K562 (cell line): ENCODE results near the gene HLA-DOA. TPM values are rescaled to one million over a fixed set of nuclear protein-coding genes. Genes with fewer than 3 reads are reported as not detected.

ENCODE experiments used
- GABPB1 ChIP-seq: sonication (generic); formaldehyde crosslinking; IDR thresholded peaks from 2 replicates; pipeline ENCODE4 v1.8.0; 2022; ENCODE audit warnings: mild to moderate bottlenecking, missing genetic modification reagents
- JUN ChIP-seq, 2 experiments: sonication (generic) in 1 of 2; formaldehyde crosslinking in 1 of 2; IDR thresholded peaks; 2 replicates each; pipeline versions ENCODE4 v1.6.1 to v1.8.0; 2012 to 2022; ENCODE audit warnings: borderline replicate concordance in 2 of 2, mild to moderate bottlenecking in 2 of 2, improper control_type of control experiment in 1 of 2, low read depth in 1 of 2, low read length in 1 of 2, missing genetic modification reagents in 1 of 2
- KDM5B ChIP-seq: fragments of 200-600 bp; sonication (generic); IDR thresholded peaks from 2 replicates; pipeline ENCODE4 v1.6.1; 2012; ENCODE audit warnings: low read depth, mild to moderate bottlenecking, moderate library complexity, low read length, control low read depth, inconsistent platforms; ENCODE audit not compliant: insufficient replicate concordance
- NR1H2 ChIP-seq: sonication (generic); formaldehyde crosslinking; IDR thresholded peaks from 2 replicates; pipeline ENCODE4 v1.4.0; 2020; ENCODE audit warnings: mild to moderate bottlenecking, missing genetic modification reagents
- POLR2B ChIP-seq: fragments of 450-650 bp; IDR thresholded peaks from 2 replicates; pipeline ENCODE4 v1.6.1; 2018; ENCODE audit warnings: low read depth; ENCODE audit not compliant: partially characterized antibody
- PTRF ChIP-seq: fragments of 450-650 bp; IDR thresholded peaks from 2 replicates; pipeline ENCODE4 v1.6.1; 2016; ENCODE audit warnings: mild to moderate bottlenecking, missing genetic modification characterization, missing compliant biosample characterization
- SLC30A9 ChIP-seq: fragments of 250-450 bp; sonication (Bioruptor Pico); IDR thresholded peaks from 2 replicates; pipeline ENCODE4 v1.8.0; 2022; ENCODE audit warnings: mild to moderate bottlenecking, moderate library complexity
- SMC3 ChIP-seq: conservative IDR thresholded peaks from 2 replicates; pipeline ENCODE4 v1.6.1; 2011; ENCODE audit warnings: low read depth, low read length, improper control_type of control experiment; ENCODE audit not compliant: insufficient read depth
- TCF7L2 ChIP-seq: fragments of 150-350 bp; IDR thresholded peaks from 2 replicates; pipeline ENCODE4 v1.6.1; 2016; ENCODE audit warnings: low read depth, mild to moderate bottlenecking, low read length, moderate library complexity
- ZNF143 ChIP-seq: sonication (generic); formaldehyde crosslinking; IDR thresholded peaks from 2 replicates; pipeline ENCODE4 v1.9.0; 2022; ENCODE audit warnings: mild to moderate bottlenecking, missing genetic modification reagents
- ZNF197 ChIP-seq: fragments of 200-800 bp; sonication (Bioruptor generic); IDR thresholded peaks from 2 replicates; pipeline ENCODE4 v1.6.1; 2016; ENCODE audit warnings: low read depth, missing genetic modification characterization, missing compliant biosample characterization
- ZNF253 ChIP-seq: fragments of 250-450 bp; sonication (Bioruptor Pico); conservative IDR thresholded peaks from 2 replicates; pipeline ENCODE4 v1.6.1; 2021; ENCODE audit warnings: mild to moderate bottlenecking
- ZNF696 ChIP-seq: fragments of 250-450 bp; sonication (Bioruptor Pico); conservative IDR thresholded peaks from 2 replicates; pipeline ENCODE4 v1.4.0; 2020; ENCODE audit warnings: mild to moderate bottlenecking, moderate library complexity
- ZNF780A ChIP-seq: fragments of 250-450 bp; sonication (Bioruptor Pico); IDR thresholded peaks from 2 replicates; pipeline ENCODE4 v1.5.0; 2021; ENCODE audit warnings: mild to moderate bottlenecking
- ZSCAN32 ChIP-seq: fragments of 450-650 bp; formaldehyde crosslinking; IDR thresholded peaks from 2 replicates; pipeline ENCODE4 v1.4.0; 2020; ENCODE audit warnings: mild to moderate bottlenecking, moderate library complexity
- polyA plus RNA-seq, 8 experiments: library from polyadenylated mRNA; depleted of rRNA in 4 of 8; stranded (reverse) in 5 of 8; unstranded in 3 of 8; fragments of >200 nt; fragmentation: Nextera tagmentation in 2 of 8; fragmentation: Illumina TruSeq in 1 of 8; extraction: Ambion mirVana in 2 of 8; extraction: Trizol in 1 of 8; gene quantifications; 2 replicates each; pipeline versions ENCODE4 v1.2.1 to v1.2.3, GENCODE V29; 2011 to 2014; ENCODE audit warnings: inconsistent platforms in 1 of 8, missing spikeins in 1 of 8
- total RNA-seq, 7 experiments: library from RNA; depleted of rRNA in 6 of 7; stranded (reverse); fragments of >200 nt in 6 of 7; fragmentation: Illumina TruSeq in 2 of 7; extraction: Trizol in 2 of 7; gene quantifications; 2 replicates each; pipeline versions ENCODE4 v1.2.1 to v1.2.3, GENCODE V29; 2011 to 2021; ENCODE audit warnings: low replicate concordance in 1 of 7
- TF ChIP-seq, protein P1 (sequence below): sonication (generic); formaldehyde crosslinking; IDR thresholded peaks from 2 replicates; pipeline ENCODE4 v1.8.0; 2022; ENCODE audit warnings: missing genetic modification reagents, mild to moderate bottlenecking, moderate library complexity, borderline replicate concordance
- TF ChIP-seq, protein P2 (sequence below): sonication (generic); formaldehyde crosslinking; IDR thresholded peaks from 2 replicates; pipeline ENCODE4 v1.8.1; 2023; ENCODE audit warnings: mild to moderate bottlenecking, missing genetic modification reagents
- TF ChIP-seq, protein P3 (sequence below): fragments of 450-650 bp; IDR thresholded peaks from 2 replicates; pipeline ENCODE4 v1.6.1; 2018; ENCODE audit warnings: mild to moderate bottlenecking, low read depth; ENCODE audit not compliant: partially characterized antibody
- TF ChIP-seq, protein P4 (sequence below): sonication (generic); formaldehyde crosslinking; IDR thresholded peaks from 2 replicates; pipeline ENCODE4 v1.8.1; 2022; ENCODE audit warnings: missing genetic modification reagents
- TF ChIP-seq, protein P5 (sequence below): conservative IDR thresholded peaks from 2 replicates; pipeline ENCODE4 v1.6.1; 2011; ENCODE audit warnings: low read depth, mild to moderate bottlenecking, low read length; ENCODE audit not compliant: control insufficient read depth

Gene HLA-DOA
- total and polyA plus RNA-seq, 9 of the 15 experiments (the other 6 are each of a cell fraction or from before 2014, with no cell fraction given) = 0.07 TPM; not detected in 8

DNA sequence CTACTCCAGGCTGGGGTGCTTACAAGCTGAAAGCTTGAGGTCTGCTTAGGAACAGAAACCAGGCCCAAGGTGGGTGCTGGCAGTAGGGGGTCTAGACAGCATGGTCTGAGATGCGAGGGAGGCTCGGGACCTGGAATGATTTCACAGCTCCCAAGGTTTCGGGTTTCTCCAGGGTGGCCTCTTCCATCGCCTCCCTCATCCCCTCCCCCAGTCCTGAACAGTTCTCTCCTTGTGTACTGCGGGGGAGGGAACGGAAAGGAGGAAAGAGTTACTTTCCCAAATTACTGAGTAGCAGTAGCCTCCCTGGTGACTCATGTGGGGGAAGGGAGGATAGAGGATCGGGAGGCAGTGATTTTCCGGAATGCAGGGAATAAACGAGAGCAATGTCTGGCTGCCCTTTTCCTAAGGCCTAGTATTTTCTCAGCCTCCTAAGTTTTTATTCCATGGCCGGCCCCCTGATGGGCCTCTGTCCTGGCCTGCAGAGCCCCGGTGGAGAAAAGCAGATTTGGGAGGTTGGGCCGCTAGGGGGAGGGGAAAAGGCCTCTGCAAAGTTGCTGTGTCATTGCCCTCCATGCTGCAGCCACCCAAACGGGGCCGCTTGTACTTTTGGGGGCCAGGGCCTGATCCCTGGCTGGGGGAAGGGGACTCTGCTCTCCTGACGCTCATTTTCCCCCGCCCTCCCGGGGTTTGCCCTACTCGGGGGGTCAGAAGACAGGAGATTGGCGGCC is 39.5 kb downstream of the HLA-DOA start (continued):
- TF ChIP-seq SMC3 = no peak
- no peak for TF ChIP-seq ZNF253 (CRISPR knock-in tag)
- TF ChIP-seq, protein P1, sequence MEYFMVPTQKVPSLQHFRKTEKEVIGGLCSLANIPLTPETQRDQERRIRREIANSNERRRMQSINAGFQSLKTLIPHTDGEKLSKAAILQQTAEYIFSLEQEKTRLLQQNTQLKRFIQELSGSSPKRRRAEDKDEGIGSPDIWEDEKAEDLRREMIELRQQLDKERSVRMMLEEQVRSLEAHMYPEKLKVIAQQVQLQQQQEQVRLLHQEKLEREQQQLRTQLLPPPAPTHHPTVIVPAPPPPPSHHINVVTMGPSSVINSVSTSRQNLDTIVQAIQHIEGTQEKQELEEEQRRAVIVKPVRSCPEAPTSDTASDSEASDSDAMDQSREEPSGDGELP (CRISPR knock-in tag) = peak; percentile 56
- TF ChIP-seq, protein P2, sequence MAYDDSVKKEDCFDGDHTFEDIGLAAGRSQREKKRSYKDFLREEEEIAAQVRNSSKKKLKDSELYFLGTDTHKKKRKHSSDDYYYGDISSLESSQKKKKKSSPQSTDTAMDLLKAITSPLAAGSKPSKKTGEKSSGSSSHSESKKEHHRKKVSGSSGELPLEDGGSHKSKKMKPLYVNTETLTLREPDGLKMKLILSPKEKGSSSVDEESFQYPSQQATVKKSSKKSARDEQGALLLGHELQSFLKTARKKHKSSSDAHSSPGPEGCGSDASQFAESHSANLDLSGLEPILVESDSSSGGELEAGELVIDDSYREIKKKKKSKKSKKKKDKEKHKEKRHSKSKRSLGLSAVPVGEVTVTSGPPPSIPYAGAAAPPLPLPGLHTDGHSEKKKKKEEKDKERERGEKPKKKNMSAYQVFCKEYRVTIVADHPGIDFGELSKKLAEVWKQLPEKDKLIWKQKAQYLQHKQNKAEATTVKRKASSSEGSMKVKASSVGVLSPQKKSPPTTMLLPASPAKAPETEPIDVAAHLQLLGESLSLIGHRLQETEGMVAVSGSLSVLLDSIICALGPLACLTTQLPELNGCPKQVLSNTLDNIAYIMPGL (CRISPR knock-in tag) = 0 out of 2 replicates have a peak, but pooled peaks have one; percentile 76
- no peak for TF ChIP-seq TCF7L2
- peak; percentile 55 for TF ChIP-seq POLR2B
- TF ChIP-seq ZNF143 (CRISPR knock-in tag) = no peak
- no peak for TF ChIP-seq NR1H2 (CRISPR knock-in tag)
- TF ChIP-seq, protein P3, sequence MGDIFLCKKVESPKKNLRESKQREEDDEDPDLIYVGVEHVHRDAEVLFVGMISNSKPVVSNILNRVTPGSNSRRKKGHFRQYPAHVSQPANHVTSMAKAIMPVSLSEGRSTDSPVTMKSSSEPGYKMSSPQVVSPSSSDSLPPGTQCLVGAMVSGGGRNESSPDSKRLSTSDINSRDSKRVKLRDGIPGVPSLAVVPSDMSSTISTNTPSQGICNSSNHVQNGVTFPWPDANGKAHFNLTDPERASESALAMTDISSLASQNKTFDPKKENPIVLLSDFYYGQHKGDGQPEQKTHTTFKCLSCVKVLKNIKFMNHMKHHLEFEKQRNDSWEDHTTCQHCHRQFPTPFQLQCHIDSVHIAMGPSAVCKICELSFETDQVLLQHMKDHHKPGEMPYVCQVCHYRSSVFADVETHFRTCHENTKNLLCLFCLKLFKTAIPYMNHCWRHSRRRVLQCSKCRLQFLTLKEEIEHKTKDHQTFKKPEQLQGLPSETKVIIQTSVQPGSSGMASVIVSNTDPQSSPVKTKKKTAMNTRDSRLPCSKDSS = no peak
- peak; percentile 30; the same call in 1 of the 2 replicates for TF ChIP-seq ZSCAN32 (CRISPR knock-in tag)
- TF ChIP-seq GABPB1 (CRISPR knock-in tag) = no peak; the same call in none of the 2 replicates
- TF ChIP-seq KDM5B = peak; percentile 80
- peak; percentile 82 for TF ChIP-seq JUN (IDR thresholded peaks at IDR 0.05; ENCODE audit: borderline replicate concordance, low read depth, low read length)
- TF ChIP-seq JUN (CRISPR knock-in tag; IDR thresholded peaks at IDR 0.05; ENCODE audit: borderline replicate concordance) = no peak; the same call in 1 of the 2 replicates
- TF ChIP-seq, protein P4, sequence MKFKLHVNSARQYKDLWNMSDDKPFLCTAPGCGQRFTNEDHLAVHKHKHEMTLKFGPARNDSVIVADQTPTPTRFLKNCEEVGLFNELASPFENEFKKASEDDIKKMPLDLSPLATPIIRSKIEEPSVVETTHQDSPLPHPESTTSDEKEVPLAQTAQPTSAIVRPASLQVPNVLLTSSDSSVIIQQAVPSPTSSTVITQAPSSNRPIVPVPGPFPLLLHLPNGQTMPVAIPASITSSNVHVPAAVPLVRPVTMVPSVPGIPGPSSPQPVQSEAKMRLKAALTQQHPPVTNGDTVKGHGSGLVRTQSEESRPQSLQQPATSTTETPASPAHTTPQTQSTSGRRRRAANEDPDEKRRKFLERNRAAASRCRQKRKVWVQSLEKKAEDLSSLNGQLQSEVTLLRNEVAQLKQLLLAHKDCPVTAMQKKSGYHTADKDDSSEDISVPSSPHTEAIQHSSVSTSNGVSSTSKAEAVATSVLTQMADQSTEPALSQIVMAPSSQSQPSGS (CRISPR knock-in tag) = no peak
- TF ChIP-seq, protein P5, sequence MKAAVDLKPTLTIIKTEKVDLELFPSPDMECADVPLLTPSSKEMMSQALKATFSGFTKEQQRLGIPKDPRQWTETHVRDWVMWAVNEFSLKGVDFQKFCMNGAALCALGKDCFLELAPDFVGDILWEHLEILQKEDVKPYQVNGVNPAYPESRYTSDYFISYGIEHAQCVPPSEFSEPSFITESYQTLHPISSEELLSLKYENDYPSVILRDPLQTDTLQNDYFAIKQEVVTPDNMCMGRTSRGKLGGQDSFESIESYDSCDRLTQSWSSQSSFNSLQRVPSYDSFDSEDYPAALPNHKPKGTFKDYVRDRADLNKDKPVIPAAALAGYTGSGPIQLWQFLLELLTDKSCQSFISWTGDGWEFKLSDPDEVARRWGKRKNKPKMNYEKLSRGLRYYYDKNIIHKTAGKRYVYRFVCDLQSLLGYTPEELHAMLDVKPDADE = peak; percentile 38; the same call in 1 of the 2 replicates
- TF ChIP-seq SLC30A9 (CRISPR knock-in tag) = no peak
- TF ChIP-seq PTRF (tag) = no peak
- 0 out of 2 replicates have a peak, but pooled peaks have one; percentile 35 for TF ChIP-seq ZNF780A (CRISPR knock-in tag)
- TF ChIP-seq ZNF197 = no peak
- TF ChIP-seq ZNF696 (CRISPR knock-in tag) = no peak
